GM20000 (cell line): Measurements from ENCODE around the gene SIK1.
"Not testable (repeated sequence)": the region's sequence is repeated elsewhere in the genome, so short reads cannot be mapped to it uniquely, and the experiment has no call there.

Experiments
- DNase-seq: peaks from one replicate; pipeline ENCODE4 v3.0.0; 2012; ENCODE audit warnings: low spot score
- TF ChIP-seq, protein P1 (sequence below): IDR thresholded peaks from 2 replicates; pipeline ENCODE4 v1.5.1; 2012; ENCODE audit warnings: mild to moderate bottlenecking, control low read depth; ENCODE audit errors: extremely low read depth, missing control alignments

Gene SIK1

GRCh38 chr21:43426404-43427241 is at the start of gene SIK1:
TSS of gene SIK1 (minus strand) at chr21:43427131. CDS start at chr21:43426178, 953 bp downstream.
- not testable (repeated sequence) for DNase-seq

GRCh38 chr21:43471597-43472242 is 44.8 kb upstream of the SIK1 start:
- DNase-seq = not testable (repeated sequence)

GRCh38 chr21:43469719-43470458 is 43.0 kb upstream of the SIK1 start:
- DNase-seq = not testable (repeated sequence)

- DNase-seq = no peak
- TF ChIP-seq, protein P1, sequence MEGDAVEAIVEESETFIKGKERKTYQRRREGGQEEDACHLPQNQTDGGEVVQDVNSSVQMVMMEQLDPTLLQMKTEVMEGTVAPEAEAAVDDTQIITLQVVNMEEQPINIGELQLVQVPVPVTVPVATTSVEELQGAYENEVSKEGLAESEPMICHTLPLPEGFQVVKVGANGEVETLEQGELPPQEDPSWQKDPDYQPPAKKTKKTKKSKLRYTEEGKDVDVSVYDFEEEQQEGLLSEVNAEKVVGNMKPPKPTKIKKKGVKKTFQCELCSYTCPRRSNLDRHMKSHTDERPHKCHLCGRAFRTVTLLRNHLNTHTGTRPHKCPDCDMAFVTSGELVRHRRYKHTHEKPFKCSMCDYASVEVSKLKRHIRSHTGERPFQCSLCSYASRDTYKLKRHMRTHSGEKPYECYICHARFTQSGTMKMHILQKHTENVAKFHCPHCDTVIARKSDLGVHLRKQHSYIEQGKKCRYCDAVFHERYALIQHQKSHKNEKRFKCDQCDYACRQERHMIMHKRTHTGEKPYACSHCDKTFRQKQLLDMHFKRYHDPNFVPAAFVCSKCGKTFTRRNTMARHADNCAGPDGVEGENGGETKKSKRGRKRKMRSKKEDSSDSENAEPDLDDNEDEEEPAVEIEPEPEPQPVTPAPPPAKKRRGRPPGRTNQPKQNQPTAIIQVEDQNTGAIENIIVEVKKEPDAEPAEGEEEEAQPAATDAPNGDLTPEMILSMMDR = no peak
These were observed 40.9 kb upstream of the SIK1 start for GRCh38 chr21:43467785-43468184.

- not testable (repeated sequence) for DNase-seq
These were observed 38.2 kb upstream of the SIK1 start for GRCh38 chr21:43465159-43465558.

GRCh38 chr21:43463498-43464261 is 36.7 kb upstream of the SIK1 start:
- DNase-seq = not testable (repeated sequence)

DNA sequence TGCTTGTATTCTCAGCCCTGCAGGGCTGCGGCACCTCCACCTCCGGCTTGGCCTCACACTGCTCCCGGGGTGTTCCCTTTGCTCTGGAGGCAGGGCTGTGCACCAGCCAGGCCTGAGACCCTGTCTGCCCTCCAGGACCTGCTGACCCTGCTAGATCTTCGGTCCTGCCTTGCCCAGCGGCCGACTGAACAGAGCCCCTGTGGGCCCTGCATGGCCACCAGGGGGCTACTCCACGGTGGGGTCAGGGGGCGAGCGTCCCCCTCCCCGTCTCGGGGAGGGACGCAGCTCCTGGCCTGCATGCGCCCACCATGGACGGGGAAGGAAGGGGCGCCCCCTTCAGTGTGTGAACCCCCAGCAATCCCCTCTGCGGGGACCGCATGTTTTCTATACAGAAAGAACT is 36.0 kb upstream of the SIK1 start:
- not testable (repeated sequence) for DNase-seq

- DNase-seq = not testable (repeated sequence)
These were observed 33.5 kb upstream of the SIK1 start for GRCh38 chr21:43460475-43460874.

GRCh38 chr21:43458995-43459394 is 32.1 kb upstream of the SIK1 start:
- not testable (repeated sequence) for DNase-seq

DNA sequence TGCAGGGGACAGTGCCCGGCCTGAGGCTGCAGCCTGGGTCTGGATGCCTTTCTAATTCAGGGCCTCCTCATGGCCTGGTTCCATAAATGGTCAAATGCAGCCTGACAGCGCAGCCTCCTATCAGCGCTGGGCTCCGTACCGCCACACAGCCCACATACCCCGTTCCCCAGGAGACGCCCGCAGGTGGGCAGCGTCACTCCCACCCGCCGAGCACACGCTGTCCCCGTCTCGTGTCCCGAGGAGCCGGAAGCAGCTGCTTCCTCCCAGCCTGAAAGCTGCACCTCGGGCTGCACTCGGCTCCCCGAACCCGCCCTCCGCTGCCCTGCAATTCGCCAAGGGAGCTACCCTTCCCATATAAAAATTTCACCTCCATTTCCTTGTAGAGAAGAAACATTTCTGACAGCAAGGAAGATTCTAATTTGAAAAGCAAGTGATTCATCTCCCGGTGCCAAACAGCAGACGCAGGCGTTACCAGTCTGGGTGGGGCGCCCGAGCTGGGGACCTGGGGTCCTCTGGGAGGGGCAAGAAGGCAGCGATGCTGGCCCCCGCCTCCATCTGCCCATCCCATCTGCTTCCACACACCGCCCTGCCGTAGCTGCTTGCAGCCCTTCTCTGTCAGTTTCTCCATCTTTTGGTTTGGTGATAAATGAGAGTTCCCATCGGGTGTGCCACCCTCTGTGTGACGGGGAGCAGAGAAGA is 29.8 kb upstream of the SIK1 start:
- not testable (repeated sequence) for DNase-seq

DNA sequence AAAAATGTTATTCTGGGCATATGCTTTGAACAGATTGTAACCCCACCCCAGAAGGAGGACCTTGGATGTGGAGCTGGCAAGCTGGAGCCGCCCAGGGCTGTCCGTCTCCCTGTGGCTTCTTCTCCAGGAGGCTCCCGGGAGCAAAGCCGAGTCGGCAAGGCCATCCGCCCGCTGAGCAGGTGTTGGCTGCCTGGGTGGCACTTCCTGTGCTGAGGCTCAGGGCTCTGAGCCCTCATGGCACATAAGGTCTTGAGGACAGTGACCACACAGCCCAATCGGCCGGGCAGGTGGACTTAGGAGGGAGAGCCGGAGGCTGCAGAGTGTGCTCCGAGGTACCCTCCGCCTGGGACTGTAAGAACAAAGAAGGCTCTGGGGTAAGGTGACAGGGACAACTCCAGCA is 28.8 kb upstream of the SIK1 start:
- DNase-seq = not testable (repeated sequence)

DNA sequence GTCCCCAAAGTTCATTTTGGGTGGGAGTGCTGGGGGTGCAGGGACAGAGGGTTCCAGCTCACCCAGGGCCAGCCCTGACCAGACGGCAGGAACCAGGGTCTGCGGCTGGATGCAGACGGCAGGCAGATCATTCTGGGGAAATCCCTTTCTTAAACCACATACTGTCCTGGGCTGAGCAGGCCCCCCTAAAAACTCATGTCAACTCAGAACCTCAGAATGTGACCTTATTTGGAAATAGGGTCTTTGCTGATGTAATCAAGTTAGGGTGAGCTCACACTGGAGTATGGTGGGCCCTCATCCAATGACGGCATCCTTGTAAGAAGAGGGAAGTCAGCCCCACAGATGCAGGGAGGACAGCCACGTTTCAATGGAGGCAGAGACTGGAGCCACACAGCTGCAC is 27.2 kb upstream of the SIK1 start:
- not testable (repeated sequence) for DNase-seq

- not testable (repeated sequence) for DNase-seq
These were observed 24.9 kb upstream of the SIK1 start for GRCh38 chr21:43451850-43452249.

DNA sequence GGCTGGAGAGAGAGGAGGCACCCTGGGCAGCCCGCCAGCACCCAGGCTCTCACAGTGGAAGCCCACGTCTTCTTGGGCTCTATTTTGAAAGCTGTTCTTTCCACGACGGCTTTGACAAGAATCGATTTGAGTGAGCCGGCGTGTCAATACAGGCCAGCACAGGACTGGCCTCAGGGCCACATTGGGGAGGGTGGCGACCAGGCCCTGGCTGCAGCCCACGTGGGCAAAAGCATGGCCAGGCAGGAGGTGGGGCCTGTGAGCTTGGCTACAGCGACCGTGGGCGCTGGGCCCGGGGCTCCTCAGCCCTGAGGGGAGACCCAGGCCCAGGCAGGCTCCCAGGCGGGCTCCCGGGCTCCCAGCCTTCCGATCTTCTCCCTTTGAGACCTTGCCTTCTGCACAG is 23.4 kb upstream of the SIK1 start:
- DNase-seq = not testable (repeated sequence)

DNA sequence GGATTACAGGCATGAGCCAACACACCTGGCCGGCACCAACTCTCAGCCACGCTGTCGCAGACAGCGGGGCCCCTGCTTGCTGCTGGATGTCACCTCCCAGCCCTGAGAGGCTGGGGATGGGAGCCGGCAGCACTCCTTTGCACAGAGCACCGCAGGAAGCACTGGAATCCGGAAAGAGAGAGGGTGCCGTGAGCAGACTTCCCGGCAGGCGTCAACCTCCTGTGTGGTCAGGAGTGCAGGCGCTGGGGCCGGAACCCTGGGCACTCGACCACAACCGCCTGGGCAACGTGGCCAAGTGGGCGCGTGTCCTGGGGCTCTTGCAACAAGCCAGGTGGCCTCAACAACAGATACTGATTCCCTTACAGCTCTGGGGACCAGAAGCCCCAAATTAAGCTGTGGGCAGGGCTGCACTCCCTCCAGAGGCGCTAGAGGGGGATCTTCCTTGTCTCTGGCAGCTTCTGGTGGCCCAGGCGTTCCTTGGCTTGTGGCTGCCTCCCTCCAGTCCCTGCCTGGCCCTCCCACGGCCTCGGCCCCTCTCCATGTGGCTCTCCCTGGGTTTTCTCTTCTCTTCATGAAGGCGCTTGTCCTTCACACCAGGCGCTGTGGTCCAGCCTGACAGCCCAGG is 20.5 kb upstream of the SIK1 start:
- DNase-seq = not testable (repeated sequence)

DNA sequence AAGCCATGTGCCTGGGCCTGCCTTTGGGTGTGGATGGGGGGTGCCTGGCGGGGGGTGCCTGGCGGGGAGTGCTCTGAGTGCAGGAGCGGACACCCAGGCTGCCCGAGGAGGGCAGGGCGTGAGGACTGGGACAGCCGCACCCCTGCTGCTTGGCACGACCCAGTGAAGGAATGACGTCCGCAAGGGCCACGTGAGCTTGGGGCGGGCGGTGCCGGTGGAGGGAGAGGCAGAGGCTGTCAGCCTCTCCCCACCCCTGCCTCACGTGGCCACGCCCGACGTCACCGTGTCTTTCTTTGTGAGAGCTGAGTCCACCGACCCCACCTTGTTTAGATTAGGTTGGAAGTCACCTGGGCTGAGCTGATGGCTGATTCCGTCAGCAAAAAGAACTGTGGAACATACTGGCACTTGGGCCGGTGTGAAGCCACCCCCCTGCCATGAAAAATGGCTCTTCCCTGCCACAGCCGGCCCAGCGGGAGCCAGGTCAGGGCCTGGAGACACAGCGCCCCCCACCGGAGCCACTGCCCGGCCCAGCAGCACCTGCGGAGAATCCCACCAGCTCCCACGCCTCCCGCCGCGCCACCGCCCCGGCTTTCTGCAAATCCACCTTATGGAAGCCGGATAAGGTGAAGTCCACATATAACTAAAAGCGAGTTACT is 19.5 kb upstream of the SIK1 start:
- not testable (repeated sequence) for DNase-seq

GRCh38 chr21:43444524-43444923 is 17.6 kb upstream of the SIK1 start:
- DNase-seq = not testable (repeated sequence)

- not testable (repeated sequence) for DNase-seq
These were observed 15.6 kb upstream of the SIK1 start for GRCh38 chr21:43442571-43442970.
